ENCODE data around the gene FTCDNL1. TPM values are rescaled to one million over a fixed set of nuclear protein-coding genes. Genes with fewer than 3 reads are reported as not detected.

Gene FTCDNL1
- total and polyA plus RNA-seq, 2 donors (not counting 1 experiment from before 2014, with no cell fraction given) = 1.7 to 1.9 TPM

DNA sequence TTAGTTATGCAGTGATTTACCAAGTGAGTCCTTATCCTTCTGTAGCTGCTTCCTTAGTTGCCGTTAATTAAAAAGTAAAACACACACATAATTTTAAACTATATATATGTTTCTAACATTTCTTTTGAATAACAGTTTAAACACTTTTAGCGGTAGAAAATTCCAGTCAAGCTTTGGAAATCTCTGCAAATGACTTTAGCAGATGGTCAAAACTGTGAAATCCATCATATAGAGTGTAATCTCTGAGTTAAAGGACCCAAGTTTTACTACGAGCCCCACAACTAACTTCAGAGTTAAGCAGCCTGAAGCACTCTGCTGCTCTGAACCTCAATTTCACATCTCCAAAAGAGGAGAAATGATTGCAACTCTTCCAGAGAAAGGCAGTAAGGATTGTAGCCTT is 96.2 kb downstream of the FTCDNL1 start:
- H3K9ac ChIP-seq (ENCODE audit: low read length) = no peak overlapping the region
- H3K9me3 ChIP-seq (ENCODE audit: control extremely low read depth in 1 of 3, control insufficient read depth in 2 of 3, insufficient read depth in 1 of 3, low read length in 2 of 3) = peaks cover 0 to 4% (median 0%) of the 10 kb centered on the region in 3 donors
- WGBS (ENCODE audit: insufficient coverage) = no CpG with 5 or more reads among the region's 3 CpGs
- ChIA-PET CTCF (no interaction called here), POLR2A (no interaction called here)
- Mint-ChIP-seq H3K4me3 (no peak overlapping the region), H3K27me3 (peaks cover 21% of the 10 kb centered on the region), H3K4me1 (no peaks in the 10 kb centered on the region), H3K27ac (no peak overlapping the region), H3K9me3 (ENCODE audit: insufficient read depth) (no peaks in the 10 kb centered on the region)
- no peak overlapping the region for H3K27ac ChIP-seq (ENCODE audit: low read length in 2 of 2)
- H3K79me2 ChIP-seq (ENCODE audit: control insufficient read depth, insufficient read depth, low read length) = no peaks in the 10 kb centered on the region
- H2AFZ ChIP-seq (ENCODE audit: insufficient read depth, low read depth, low read length, poor library complexity, severe bottlenecking) = no peak overlapping the region
- H3K27me3 ChIP-seq (replicated peaks in 1 of 4; ENCODE audit: control extremely low read depth in 1 of 4, control insufficient read depth in 3 of 4, insufficient read depth in 4 of 4, low read length in 3 of 4) = no peaks in the 10 kb centered on the region
- no peak for ATAC-seq (ENCODE audit: low read depth)
- H3K36me3 ChIP-seq (replicated peaks in 1 of 2; ENCODE audit: control extremely low read depth in 1 of 2, control insufficient read depth in 1 of 2, extremely low read depth in 1 of 2, insufficient read depth in 2 of 2, low read length in 1 of 2) = no peaks in the 10 kb centered on the region
- DNase-seq = no peak
- H3K4me1 ChIP-seq (ENCODE audit: control insufficient read depth in 2 of 2, insufficient read depth in 2 of 2, low read length in 2 of 2) = no peaks in the 10 kb centered on the region
- H3K4me2 ChIP-seq (replicated peaks; ENCODE audit: low read depth, low read length, poor library complexity, severe bottlenecking) = no peak overlapping the region
- intact Hi-C loops (cut with micrococcal nuclease) = no loop called here
- H4K20me1 ChIP-seq (ENCODE audit: control insufficient read depth, insufficient read depth, low read length, poor library complexity, severe bottlenecking) = no peaks in the 10 kb centered on the region
- H3K4me3 ChIP-seq (ENCODE audit: control extremely low read depth in 1 of 5, extremely low read depth in 1 of 5, insufficient read depth in 1 of 5, low read depth in 2 of 5, low read length in 4 of 5) = no peak overlapping the region
- TF ChIP-seq, protein P1, sequence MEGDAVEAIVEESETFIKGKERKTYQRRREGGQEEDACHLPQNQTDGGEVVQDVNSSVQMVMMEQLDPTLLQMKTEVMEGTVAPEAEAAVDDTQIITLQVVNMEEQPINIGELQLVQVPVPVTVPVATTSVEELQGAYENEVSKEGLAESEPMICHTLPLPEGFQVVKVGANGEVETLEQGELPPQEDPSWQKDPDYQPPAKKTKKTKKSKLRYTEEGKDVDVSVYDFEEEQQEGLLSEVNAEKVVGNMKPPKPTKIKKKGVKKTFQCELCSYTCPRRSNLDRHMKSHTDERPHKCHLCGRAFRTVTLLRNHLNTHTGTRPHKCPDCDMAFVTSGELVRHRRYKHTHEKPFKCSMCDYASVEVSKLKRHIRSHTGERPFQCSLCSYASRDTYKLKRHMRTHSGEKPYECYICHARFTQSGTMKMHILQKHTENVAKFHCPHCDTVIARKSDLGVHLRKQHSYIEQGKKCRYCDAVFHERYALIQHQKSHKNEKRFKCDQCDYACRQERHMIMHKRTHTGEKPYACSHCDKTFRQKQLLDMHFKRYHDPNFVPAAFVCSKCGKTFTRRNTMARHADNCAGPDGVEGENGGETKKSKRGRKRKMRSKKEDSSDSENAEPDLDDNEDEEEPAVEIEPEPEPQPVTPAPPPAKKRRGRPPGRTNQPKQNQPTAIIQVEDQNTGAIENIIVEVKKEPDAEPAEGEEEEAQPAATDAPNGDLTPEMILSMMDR (IDR thresholded peaks at IDR 0.05) = no peak
- TF ChIP-seq EZH2 (IDR thresholded peaks at IDR 0.05; ENCODE audit: borderline replicate concordance, insufficient read depth, low read depth, low read length, poor library complexity, severe bottlenecking) = no peak

DNA sequence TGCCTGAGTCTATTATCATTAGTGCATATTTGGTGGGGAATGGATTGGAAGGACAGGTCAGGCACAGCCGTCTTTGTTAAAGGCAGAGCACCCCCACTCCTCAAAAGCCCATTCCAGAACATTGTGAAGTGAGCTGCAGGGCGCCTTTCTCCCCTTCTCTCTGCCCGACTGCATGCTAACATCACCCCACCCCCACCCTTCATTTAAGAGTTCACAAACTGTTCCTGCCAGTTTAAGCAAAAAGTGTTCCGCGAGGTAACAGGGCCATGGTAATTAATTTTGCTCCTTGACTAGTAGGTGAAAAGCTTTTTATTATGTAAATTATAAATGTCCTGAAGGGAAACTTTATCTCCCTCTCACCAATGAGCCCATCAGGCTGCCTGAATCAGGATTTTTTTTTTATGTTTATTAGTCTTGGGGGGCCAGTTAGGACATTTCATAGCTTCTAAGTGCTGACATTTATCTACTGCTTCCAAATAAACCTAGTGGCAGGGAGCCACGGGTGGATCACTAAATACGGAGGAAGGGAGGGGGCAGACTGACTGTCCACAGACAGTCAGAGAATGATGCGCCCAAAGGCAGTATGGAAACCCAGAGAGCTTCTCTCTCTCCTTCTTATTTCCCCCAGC is 99.4 kb downstream of the FTCDNL1 start:
- no peak overlapping the region for H2AFZ ChIP-seq (ENCODE audit: insufficient read depth, low read depth, low read length, poor library complexity, severe bottlenecking)
- no peak overlapping the region for H3K4me3 Mint-ChIP-seq
- H3K9me3 ChIP-seq (ENCODE audit: control extremely low read depth in 1 of 3, control insufficient read depth in 2 of 3, insufficient read depth in 1 of 3, low read length in 2 of 3) = peaks cover 0 to 4% (median 0%) of the 10 kb centered on the region in 3 donors
- H3K4me2 ChIP-seq (replicated peaks; ENCODE audit: low read depth, low read length, poor library complexity, severe bottlenecking) = no peak overlapping the region
- no peak overlapping the region for H3K27ac ChIP-seq (ENCODE audit: low read length in 2 of 2)
- no peak for ATAC-seq (ENCODE audit: low read depth)
- TF ChIP-seq, protein P1 (IDR thresholded peaks at IDR 0.05) = no peak
- TF ChIP-seq EZH2 (IDR thresholded peaks at IDR 0.05; ENCODE audit: borderline replicate concordance, insufficient read depth, low read depth, low read length, poor library complexity, severe bottlenecking) = no peak
- H3K79me2 ChIP-seq (ENCODE audit: control insufficient read depth, insufficient read depth, low read length) = no peaks in the 10 kb centered on the region
- H3K4me3 ChIP-seq (ENCODE audit: control extremely low read depth in 1 of 5, extremely low read depth in 1 of 5, insufficient read depth in 1 of 5, low read depth in 2 of 5, low read length in 4 of 5) = no peak overlapping the region
- peaks cover 12% of the 10 kb centered on the region for H3K27me3 Mint-ChIP-seq
- H3K9me3 Mint-ChIP-seq (ENCODE audit: insufficient read depth) = no peaks in the 10 kb centered on the region
- no peaks in the 10 kb centered on the region for H3K4me1 ChIP-seq (ENCODE audit: control insufficient read depth in 2 of 2, insufficient read depth in 2 of 2, low read length in 2 of 2)
- no peak for DNase-seq
- H3K27ac Mint-ChIP-seq = no peak overlapping the region
- H3K27me3 ChIP-seq (replicated peaks in 1 of 4; ENCODE audit: control extremely low read depth in 1 of 4, control insufficient read depth in 3 of 4, insufficient read depth in 4 of 4, low read length in 3 of 4) = no peaks in the 10 kb centered on the region
- ChIA-PET CTCF (interaction anchor here (2.3 kb wide), 1 partner anchor 12 kb away, joined by 14 read pairs; no protein-coding TSS in a partner anchor), POLR2A (no interaction called here)
- 100% methylated on average over 3 of the region's 8 CpGs for WGBS (ENCODE audit: insufficient coverage)
- H3K36me3 ChIP-seq (replicated peaks in 1 of 2; ENCODE audit: control extremely low read depth in 1 of 2, control insufficient read depth in 1 of 2, extremely low read depth in 1 of 2, insufficient read depth in 2 of 2, low read length in 1 of 2) = no peaks in the 10 kb centered on the region
- H3K9ac ChIP-seq (ENCODE audit: low read length) = no peak overlapping the region
- no peaks in the 10 kb centered on the region for H4K20me1 ChIP-seq (ENCODE audit: control insufficient read depth, insufficient read depth, low read length, poor library complexity, severe bottlenecking)
- no peaks in the 10 kb centered on the region for H3K4me1 Mint-ChIP-seq
- intact Hi-C loops (cut with micrococcal nuclease) = no loop called here
